ENCODE data around the gene UFL1.

UFL1 gene

DNA sequence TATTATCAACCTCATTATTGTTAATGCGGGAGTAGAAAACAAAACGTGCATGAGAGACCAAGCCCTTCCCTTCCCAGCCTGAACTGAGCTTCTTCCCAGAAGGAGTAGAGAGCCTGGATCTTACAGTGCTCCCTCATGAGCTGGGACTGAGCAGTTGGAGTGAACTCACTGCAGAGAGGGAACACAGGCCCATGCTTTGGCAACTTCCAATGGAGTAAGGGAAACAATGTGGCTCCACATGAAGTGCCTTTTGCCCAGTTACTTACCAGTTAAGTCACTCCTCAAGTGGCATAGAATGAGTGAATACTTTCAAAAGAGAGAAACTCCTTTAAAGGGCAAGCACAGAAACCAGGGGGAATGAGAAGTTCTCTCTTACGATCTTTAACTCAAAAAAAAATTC is 53.8 kb downstream of the UFL1 start:
- DNase-seq (ENCODE audit: low spot score), result no peak

DNA sequence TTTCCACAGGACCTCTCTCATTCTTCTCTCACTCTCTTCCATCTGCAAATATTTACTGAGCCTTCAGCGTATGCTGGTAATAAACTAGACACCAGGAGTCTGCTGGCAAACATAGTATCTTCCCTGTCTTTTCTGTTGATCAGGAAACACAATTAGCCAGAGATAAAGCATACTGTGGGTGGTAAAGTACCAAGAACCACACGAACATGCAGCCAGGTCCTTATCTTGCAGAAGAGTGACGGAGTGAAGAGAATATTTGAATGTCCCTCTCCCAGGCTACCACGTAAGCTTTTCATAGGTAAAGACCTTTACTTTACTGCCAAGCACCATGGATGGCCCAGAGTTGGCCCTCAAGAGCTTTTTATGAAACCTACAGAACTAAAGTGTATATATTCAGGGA is 54.6 kb downstream of the UFL1 start:
- no peak for DNase-seq (ENCODE audit: low spot score)

DNA sequence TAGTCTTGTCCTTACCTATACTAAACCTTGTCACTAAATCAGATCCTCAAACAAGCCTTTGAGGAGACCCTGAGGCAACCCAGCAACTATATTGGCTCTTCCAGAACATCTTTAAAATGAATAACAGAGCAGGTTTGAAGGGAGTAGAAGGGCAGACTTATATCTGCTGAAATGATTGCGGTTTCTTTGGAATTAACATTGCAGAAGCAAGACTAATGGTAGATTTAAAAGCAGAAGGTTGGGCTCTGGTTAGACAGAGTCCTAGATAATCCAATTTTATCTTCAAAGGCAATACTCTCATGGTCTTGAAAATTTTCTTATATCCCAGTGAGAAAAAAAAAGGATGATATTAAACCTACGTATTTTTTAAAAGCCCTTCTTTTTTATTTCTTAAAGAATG is 60.4 kb downstream of the UFL1 start:
- DNase-seq (ENCODE audit: low spot score), result no peak

DNA sequence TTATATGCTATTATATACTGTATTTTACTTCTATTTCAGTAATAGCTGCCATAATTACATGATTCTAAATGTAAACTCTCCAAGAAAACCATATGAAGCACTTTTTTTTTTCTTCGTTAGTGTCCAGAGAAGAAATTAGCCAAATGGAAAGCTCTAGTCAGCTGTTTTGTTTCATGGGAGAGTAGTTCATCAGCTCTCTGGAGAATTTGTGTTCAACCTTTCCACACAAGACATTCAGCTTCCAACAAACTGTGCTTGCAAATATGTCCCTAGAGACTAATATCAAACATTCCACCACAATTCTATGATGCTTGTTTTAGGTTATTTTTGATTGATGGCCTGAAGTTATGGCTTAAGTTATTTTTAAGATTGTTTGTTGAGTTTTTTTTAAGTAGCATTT is 60.8 kb downstream of the UFL1 start:
- no peak for DNase-seq (ENCODE audit: low spot score)

DNA sequence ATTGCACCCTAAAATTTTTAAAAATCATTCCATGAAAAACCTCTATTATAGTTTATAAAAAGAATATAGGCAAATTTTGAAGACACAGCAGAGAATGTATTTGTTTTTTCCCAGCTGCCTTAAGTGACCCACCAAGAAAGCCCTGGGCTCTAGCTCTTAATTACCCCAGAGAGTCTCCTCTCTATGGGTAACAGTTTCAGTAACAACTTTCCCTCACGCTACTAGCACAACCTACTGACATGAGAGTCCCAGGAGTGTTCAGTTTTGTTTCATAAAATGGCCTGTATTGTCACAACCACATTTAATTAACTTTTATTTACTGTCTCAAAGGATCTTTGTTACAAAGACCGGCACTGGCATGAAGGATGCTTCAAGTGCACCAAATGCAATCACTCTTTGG is 82.8 kb downstream of the UFL1 start:
- DNase-seq (ENCODE audit: low spot score), result no peak
